ENCODE measurements around the gene KRTAP2-2. TPM values are rescaled to one million over a fixed set of nuclear protein-coding genes. Genes with fewer than 3 reads are reported as not detected.
"Not testable (repeated sequence)": the region's sequence is repeated elsewhere in the genome, so short reads cannot be mapped to it uniquely, and the experiment has no call there.

Gene KRTAP2-2
- total RNA-seq, 1 experiment from 2014 or later = not detected

GRCh38 chr17:41073676-41074075 lies 18.6 kb upstream of the KRTAP2-2 start:
- Histone ChIP-seq H3K36me3 (replicated peaks; ENCODE audit: control insufficient read depth, insufficient read depth, low read length) (no peaks in the 10 kb centered on the region), H3K4me3 (ENCODE audit: insufficient read depth, low read depth, low read length) (no peak overlapping the region), H3K27me3 (ENCODE audit: control insufficient read depth, insufficient read depth, low read length) (no peaks in the 10 kb centered on the region)
- DNase-seq = no peak

- no peaks in the 10 kb centered on the region for H3K27me3 ChIP-seq (ENCODE audit: control insufficient read depth, insufficient read depth, low read length)
- no peak overlapping the region for H3K4me3 ChIP-seq (ENCODE audit: insufficient read depth, low read depth, low read length)
These were observed 16.8 kb upstream of the KRTAP2-2 start for GRCh38 chr17:41071606-41072360.

GRCh38 chr17:41069031-41069430 lies 14.0 kb upstream of the KRTAP2-2 start:
- no peaks in the 10 kb centered on the region for H3K27me3 ChIP-seq (ENCODE audit: control insufficient read depth, insufficient read depth, low read length)
- DNase-seq = no peak
- no peaks in the 10 kb centered on the region for H3K36me3 ChIP-seq (replicated peaks; ENCODE audit: control insufficient read depth, insufficient read depth, low read length)
- H3K4me3 ChIP-seq (ENCODE audit: insufficient read depth, low read depth, low read length) = no peak overlapping the region

More at GRCh38 chr17:41071606-41072360, 16.8 kb upstream of the KRTAP2-2 start:
- H3K36me3 ChIP-seq (replicated peaks; ENCODE audit: control insufficient read depth, insufficient read depth, low read length) = no peaks in the 10 kb centered on the region
- DNase-seq = no peak

GRCh38 chr17:41067281-41067680 lies 12.3 kb upstream of the KRTAP2-2 start:
- no peak overlapping the region for H3K4me3 ChIP-seq (ENCODE audit: insufficient read depth, low read depth, low read length)
- H3K27me3 ChIP-seq (ENCODE audit: control insufficient read depth, insufficient read depth, low read length) = no peaks in the 10 kb centered on the region
- DNase-seq = no peak
- H3K36me3 ChIP-seq (replicated peaks; ENCODE audit: control insufficient read depth, insufficient read depth, low read length) = no peaks in the 10 kb centered on the region

GRCh38 chr17:41065829-41066624 lies 11.0 kb upstream of the KRTAP2-2 start, which contains the start of gene KRTAP2-4:
KRTAP2-4 (minus strand) TSS chr17:41065879; CDS start chr17:41065845, 34 bp downstream.
- no peak for DNase-seq
- Histone ChIP-seq H3K4me3 (ENCODE audit: insufficient read depth, low read depth, low read length) (no peak within 1 kb of the TSS), H3K27me3 (ENCODE audit: control insufficient read depth, insufficient read depth, low read length) (no peaks in the 10 kb centered on the region), H3K36me3 (replicated peaks; ENCODE audit: control insufficient read depth, insufficient read depth, low read length) (no peaks in the 10 kb centered on the region)

GRCh38 chr17:41065016-41065689 lies 10.1 kb upstream of the KRTAP2-2 start:
- not testable (repeated sequence) for DNase-seq; H3K36me3 ChIP-seq (replicated peaks; ENCODE audit: control insufficient read depth, insufficient read depth, low read length); H3K4me3 ChIP-seq (ENCODE audit: insufficient read depth, low read depth, low read length); H3K27me3 ChIP-seq (ENCODE audit: control insufficient read depth, insufficient read depth, low read length)

GRCh38 chr17:41064301-41064700 lies 9.3 kb upstream of the KRTAP2-2 start:
- Histone ChIP-seq H3K36me3 (replicated peaks; ENCODE audit: control insufficient read depth, insufficient read depth, low read length) (no peaks in the 10 kb centered on the region), H3K4me3 (ENCODE audit: insufficient read depth, low read depth, low read length) (no peak overlapping the region), H3K27me3 (ENCODE audit: control insufficient read depth, insufficient read depth, low read length) (no peaks in the 10 kb centered on the region)
- no peak for DNase-seq

- no peak for DNase-seq
- H3K36me3 ChIP-seq (replicated peaks; ENCODE audit: control insufficient read depth, insufficient read depth, low read length) = no peaks in the 10 kb centered on the region
- H3K4me3 ChIP-seq (ENCODE audit: insufficient read depth, low read depth, low read length) = no peak overlapping the region
- H3K27me3 ChIP-seq (ENCODE audit: control insufficient read depth, insufficient read depth, low read length) = no peaks in the 10 kb centered on the region
These were observed 8.4 kb upstream of the KRTAP2-2 start for GRCh38 chr17:41063449-41063848.

- Histone ChIP-seq H3K27me3 (ENCODE audit: control insufficient read depth, insufficient read depth, low read length) (no peaks in the 10 kb centered on the region), H3K4me3 (ENCODE audit: insufficient read depth, low read depth, low read length) (no peak overlapping the region), H3K36me3 (replicated peaks; ENCODE audit: control insufficient read depth, insufficient read depth, low read length) (no peaks in the 10 kb centered on the region)
- DNase-seq = no peak
These were observed 6.9 kb upstream of the KRTAP2-2 start for GRCh38 chr17:41061964-41062363.

- Histone ChIP-seq H3K4me3 (ENCODE audit: insufficient read depth, low read depth, low read length) (no peak within 1 kb of the TSS), H3K36me3 (replicated peaks; ENCODE audit: control insufficient read depth, insufficient read depth, low read length) (no peaks in the 10 kb centered on the region), H3K27me3 (ENCODE audit: control insufficient read depth, insufficient read depth, low read length) (no peaks in the 10 kb centered on the region)
- no peak for DNase-seq
These were observed 5.1 kb upstream of the KRTAP2-2 start, which contains the start of gene KRTAP2-3 for GRCh38 chr17:41060052-41060604. KRTAP2-3 (minus strand) TSS chr17:41060114; CDS start chr17:41060050, 64 bp downstream.

- not testable (repeated sequence) for H3K36me3 ChIP-seq (replicated peaks; ENCODE audit: control insufficient read depth, insufficient read depth, low read length); H3K27me3 ChIP-seq (ENCODE audit: control insufficient read depth, insufficient read depth, low read length); H3K4me3 ChIP-seq (ENCODE audit: insufficient read depth, low read depth, low read length)
- peak; percentile 29 for DNase-seq
These were observed 4.4 kb upstream of the KRTAP2-2 start for GRCh38 chr17:41059276-41060051.

- DNase-seq = no peak
- no peaks in the 10 kb centered on the region for H3K27me3 ChIP-seq (ENCODE audit: control insufficient read depth, insufficient read depth, low read length)
- H3K36me3 ChIP-seq (replicated peaks; ENCODE audit: control insufficient read depth, insufficient read depth, low read length) = no peaks in the 10 kb centered on the region
- no peak overlapping the region for H3K4me3 ChIP-seq (ENCODE audit: insufficient read depth, low read depth, low read length)
These were observed 3.7 kb upstream of the KRTAP2-2 start for GRCh38 chr17:41058741-41059140.

- Histone ChIP-seq H3K4me3 (ENCODE audit: insufficient read depth, low read depth, low read length) (no peak overlapping the region), H3K27me3 (ENCODE audit: control insufficient read depth, insufficient read depth, low read length) (no peaks in the 10 kb centered on the region), H3K36me3 (replicated peaks; ENCODE audit: control insufficient read depth, insufficient read depth, low read length) (no peaks in the 10 kb centered on the region)
- no peak for DNase-seq
These were observed 2.5 kb upstream of the KRTAP2-2 start for GRCh38 chr17:41057547-41057946.

- not testable (repeated sequence) for H3K4me3 ChIP-seq (ENCODE audit: insufficient read depth, low read depth, low read length); H3K27me3 ChIP-seq (ENCODE audit: control insufficient read depth, insufficient read depth, low read length); H3K36me3 ChIP-seq (replicated peaks; ENCODE audit: control insufficient read depth, insufficient read depth, low read length); DNase-seq
These were observed 474 bp downstream of the KRTAP2-2 start for GRCh38 chr17:41054556-41054955.

Measured in H7 (cell line).